ENCODE measurements around the gene SLC27A3. TPM values are rescaled to one million over a fixed set of nuclear protein-coding genes. Genes with fewer than 3 reads are reported as not detected.

Gene SLC27A3
- total RNA-seq, 1 donor: 13.8 TPM

DNA sequence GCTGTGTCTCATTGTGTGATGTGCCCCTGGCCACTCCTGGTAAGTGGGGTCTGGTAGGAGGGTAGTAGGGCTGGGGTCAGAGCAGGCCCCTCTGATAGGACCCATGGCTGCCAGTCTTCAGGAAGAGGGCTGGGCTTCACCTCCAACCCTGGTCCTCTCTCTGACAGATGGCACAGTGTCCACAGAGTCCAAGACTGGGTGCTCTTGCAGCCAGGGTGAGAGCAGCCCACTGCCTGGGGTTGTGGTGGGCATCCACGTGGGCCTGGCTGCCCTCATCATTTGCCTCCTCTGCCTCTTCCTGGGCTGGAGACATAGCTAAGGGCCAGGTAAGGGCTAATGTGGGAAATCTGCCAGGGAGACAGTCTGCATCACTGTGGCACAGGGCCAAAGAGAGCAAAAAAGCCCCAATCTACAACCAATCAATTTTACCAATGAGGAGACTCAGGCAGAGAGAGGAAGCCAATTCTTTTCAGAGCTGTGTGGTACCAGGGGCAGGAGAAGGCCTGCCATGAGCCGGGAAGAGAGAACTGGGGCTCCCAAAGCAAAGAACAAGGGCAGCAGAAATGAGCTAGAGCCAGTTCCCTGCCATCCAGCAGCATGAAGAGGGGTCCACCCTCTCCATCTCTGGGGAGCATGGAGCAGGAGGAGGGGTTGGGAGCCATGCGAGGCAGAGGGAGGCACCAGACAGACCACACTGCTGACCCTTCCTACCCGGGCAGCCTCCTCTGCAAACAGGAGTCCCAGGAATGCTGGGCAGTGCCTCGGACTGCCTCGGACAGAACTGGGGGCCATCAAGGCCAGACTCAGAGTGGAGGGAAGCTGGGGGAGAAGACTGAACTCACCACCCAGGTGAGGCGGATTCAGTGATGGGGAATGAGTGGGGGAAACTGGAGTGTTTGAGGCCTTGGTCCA lies 26.8 kb downstream of the SLC27A3 start:
- no peak for TF ChIP-seq CTCF (IDR thresholded peaks at IDR 0.05; ENCODE audit: extremely low read depth, low read depth, low read length)
- Histone ChIP-seq H4K20me1 (ENCODE audit: insufficient read depth, low read length) (peaks cover 3% of the 10 kb centered on the region), H3K4me1 (ENCODE audit: insufficient read depth, low read length) (peaks cover 10% of the 10 kb centered on the region), H3K27me3 (ENCODE audit: insufficient read depth, low read length) (no peaks in the 10 kb centered on the region), H2AFZ (ENCODE audit: low read length) (no peak overlapping the region), H3K27ac (ENCODE audit: low read depth, low read length) (no peak overlapping the region), H3K9me3 (ENCODE audit: low read depth, low read length) (no peaks in the 10 kb centered on the region), H3K4me3 (ENCODE audit: insufficient read depth, low read length) (no peak overlapping the region), H3K36me3 (ENCODE audit: insufficient read depth, low read length) (peaks cover 3% of the 10 kb centered on the region), H3K4me2 (ENCODE audit: insufficient read depth, low read length) (no peak overlapping the region), H3K79me2 (ENCODE audit: insufficient read depth, low read length) (no peaks in the 10 kb centered on the region)
- no peak for DNase-seq (ENCODE audit: insufficient read length, low spot score, missing footprints)

DNA sequence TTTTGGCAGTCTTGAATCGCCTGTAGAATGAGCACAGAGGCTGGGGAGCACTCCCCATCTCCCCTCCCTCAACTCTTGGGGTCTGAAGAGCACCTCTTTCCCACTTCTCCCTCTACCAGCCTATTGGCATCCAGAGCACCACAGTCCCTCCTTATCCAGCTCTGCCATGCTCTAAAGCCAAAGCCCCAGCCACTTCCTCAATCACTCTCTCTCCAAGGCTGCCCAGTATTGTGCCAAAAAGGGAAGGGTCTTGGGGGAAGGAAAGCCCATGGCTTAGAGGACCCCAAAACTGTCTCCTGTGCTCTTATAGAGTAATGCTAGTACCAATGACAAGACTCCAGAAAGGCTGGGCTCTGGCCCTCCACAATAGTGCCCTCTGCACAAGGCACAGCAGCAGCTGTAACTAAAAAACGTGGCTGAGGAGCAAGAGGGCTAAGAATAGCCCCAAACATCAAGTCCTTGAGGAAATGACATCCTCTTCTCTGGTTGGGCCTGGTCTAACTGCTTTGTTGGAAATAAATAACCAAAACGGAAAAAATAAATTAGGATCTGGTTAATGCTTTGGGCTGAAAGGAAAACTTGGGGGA lies 28.4 kb downstream of the SLC27A3 start:
- no peaks in the 10 kb centered on the region for H3K27me3 ChIP-seq (ENCODE audit: insufficient read depth, low read length)
- H3K4me2 ChIP-seq (ENCODE audit: insufficient read depth, low read length): no peak overlapping the region
- peaks cover 11% of the 10 kb centered on the region for H3K36me3 ChIP-seq (ENCODE audit: insufficient read depth, low read length)
- no peak for DNase-seq (ENCODE audit: insufficient read length, low spot score, missing footprints)
- H3K4me1 ChIP-seq (ENCODE audit: insufficient read depth, low read length): peaks cover 10% of the 10 kb centered on the region
- H4K20me1 ChIP-seq (ENCODE audit: insufficient read depth, low read length): peaks cover 5% of the 10 kb centered on the region
- no peak for TF ChIP-seq CTCF (IDR thresholded peaks at IDR 0.05; ENCODE audit: extremely low read depth, low read depth, low read length)
- H2AFZ ChIP-seq (ENCODE audit: low read length): no peak overlapping the region
- H3K27ac ChIP-seq (ENCODE audit: low read depth, low read length): no peak overlapping the region
- no peaks in the 10 kb centered on the region for H3K9me3 ChIP-seq (ENCODE audit: low read depth, low read length)
- H3K4me3 ChIP-seq (ENCODE audit: insufficient read depth, low read length): no peak overlapping the region
- no peaks in the 10 kb centered on the region for H3K79me2 ChIP-seq (ENCODE audit: insufficient read depth, low read length)

DNA sequence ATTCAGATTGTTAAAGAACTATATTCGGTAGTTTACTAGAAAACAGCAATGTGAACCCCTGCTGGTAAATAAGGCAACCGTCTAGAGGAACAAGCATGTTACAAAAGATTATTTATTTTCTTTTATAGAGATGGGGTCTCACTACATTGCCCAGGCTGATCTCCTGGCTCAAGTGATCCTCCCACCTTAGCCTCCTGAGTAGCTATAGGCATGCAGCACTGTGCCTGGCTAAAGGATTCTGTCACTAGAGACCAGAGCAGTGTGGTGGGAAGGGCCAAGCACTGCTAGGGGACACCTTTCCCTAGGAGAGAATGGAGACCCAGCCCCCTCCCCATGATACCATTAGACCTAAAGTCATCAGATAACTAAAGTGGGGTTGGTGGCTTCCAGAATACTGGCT lies 28.9 kb downstream of the SLC27A3 start:
- no peak for TF ChIP-seq CTCF (IDR thresholded peaks at IDR 0.05; ENCODE audit: extremely low read depth, low read depth, low read length)
- no peak overlapping the region for H3K27ac ChIP-seq (ENCODE audit: low read depth, low read length)
- peaks cover 10% of the 10 kb centered on the region for H3K4me1 ChIP-seq (ENCODE audit: insufficient read depth, low read length)
- no peak for DNase-seq (ENCODE audit: insufficient read length, low spot score, missing footprints)
- peaks cover 5% of the 10 kb centered on the region for H4K20me1 ChIP-seq (ENCODE audit: insufficient read depth, low read length)
- H2AFZ ChIP-seq (ENCODE audit: low read length): no peak overlapping the region
- no peak overlapping the region for H3K4me3 ChIP-seq (ENCODE audit: insufficient read depth, low read length)
- no peaks in the 10 kb centered on the region for H3K27me3 ChIP-seq (ENCODE audit: insufficient read depth, low read length)
- H3K36me3 ChIP-seq (ENCODE audit: insufficient read depth, low read length): peaks cover 13% of the 10 kb centered on the region
- H3K79me2 ChIP-seq (ENCODE audit: insufficient read depth, low read length): no peaks in the 10 kb centered on the region
- H3K4me2 ChIP-seq (ENCODE audit: insufficient read depth, low read length): no peak overlapping the region
- no peaks in the 10 kb centered on the region for H3K9me3 ChIP-seq (ENCODE audit: low read depth, low read length)

All from osteoblast (primary cell).